Ureter (tissue), 1 donor: ENCODE data around the gene B3GAT3. TPM values are rescaled to one million over a fixed set of nuclear protein-coding genes. Genes with fewer than 3 reads are reported as not detected.
"Not testable (repeated sequence)": the region's sequence is repeated elsewhere in the genome, so short reads cannot be mapped to it uniquely, and the experiment has no call there.

Experiments
- DNase-seq: peaks from one replicate; pipeline ENCODE4 v3.0.0-alpha.2; 2020; ENCODE audit warnings: low spot score
- total RNA-seq: library from RNA; stranded (reverse); gene quantifications from one replicate; pipeline ENCODE4 v1.2.4, GENCODE V29; 2023
- donor health status: DM: yes; HTN: yes; CAD: no.

B3GAT3 gene
- total RNA-seq, 1 donor from 2014 or later, result 50.7 TPM

- peak; percentile 100 for DNase-seq
These were observed 24.4 kb upstream of the B3GAT3 start, which contains the start of gene GANAB for GRCh38 chr11:62645946-62646824. GANAB (minus strand) TSS chr11:62646613; CDS start chr11:62646599, 14 bp downstream.

- no peak for DNase-seq
These were observed 23.8 kb upstream of the B3GAT3 start for GRCh38 chr11:62645671-62645945.

- no peak for DNase-seq
These were observed 22.4 kb upstream of the B3GAT3 start for GRCh38 chr11:62644220-62644619.

GRCh38 chr11:62632492-62632891 is 10.7 kb upstream of the B3GAT3 start:
- DNase-seq, result no peak

- no peak for DNase-seq
These were observed 5.9 kb upstream of the B3GAT3 start for GRCh38 chr11:62627713-62628112.

GRCh38 chr11:62622476-62623089 is 797 bp upstream of the B3GAT3 start:
- no peak for DNase-seq

- no peak for DNase-seq
These were observed 689 bp downstream of the B3GAT3 start for GRCh38 chr11:62621027-62621566.

- not testable (repeated sequence) for DNase-seq
These were observed 4.8 kb downstream of the B3GAT3 start for GRCh38 chr11:62616957-62617356.

- no peak for DNase-seq
These were observed 6.3 kb downstream of the B3GAT3 start for GRCh38 chr11:62615521-62615920.

- DNase-seq, result no peak
These were observed 7.5 kb downstream of the B3GAT3 start for GRCh38 chr11:62614275-62614674.

GRCh38 chr11:62613291-62613778 is 8.5 kb downstream of the B3GAT3 start:
- no peak for DNase-seq

GRCh38 chr11:62612366-62613290 is 9.2 kb downstream of the B3GAT3 start, which contains the start of the genes EML3 and ROM1:
EML3 (minus strand) TSS chr11:62612775; CDS start chr11:62612457, 318 bp downstream.
ROM1 (plus strand) TSS chr11:62613257; CDS start chr11:62613282, 25 bp downstream.
- DNase-seq, result peak; percentile 94

GRCh38 chr11:62611705-62612365 is 10.0 kb downstream of the B3GAT3 start:
- peak; percentile 67 for DNase-seq

GRCh38 chr11:62610814-62611704 is 10.7 kb downstream of the B3GAT3 start:
- no peak for DNase-seq

- no peak for DNase-seq
These were observed 11.4 kb downstream of the B3GAT3 start for GRCh38 chr11:62610403-62610802.

GRCh38 chr11:62608776-62609175 is 13.0 kb downstream of the B3GAT3 start:
- no peak for DNase-seq

- DNase-seq, result no peak
These were observed 14.1 kb downstream of the B3GAT3 start for GRCh38 chr11:62607714-62608113.

GRCh38 chr11:62605902-62606301 is 15.9 kb downstream of the B3GAT3 start:
- DNase-seq, result no peak

GRCh38 chr11:62605467-62605866 is 16.3 kb downstream of the B3GAT3 start:
- DNase-seq, result no peak
